H1 (cell line): ENCODE data around the gene ZNF70.

Source experiments
- CHD1 ChIP-seq: IDR thresholded peaks from 2 replicates; pipeline ENCODE4 v1.6.1; 2012; ENCODE audit warnings: low read depth, low read length, improper control_type of control experiment
- CREB1 ChIP-seq: IDR thresholded peaks from 2 replicates; pipeline ENCODE4 v1.6.1; 2012; ENCODE audit warnings: inconsistent platforms
- CTCF ChIP-seq, 3 experiments: IDR thresholded peaks; 1 replicate in 2 of 3; 2 replicates in 1 of 3; pipeline versions ENCODE4 v1.5.1 to v1.6.1; 2011; ENCODE audit warnings: low read length in 3 of 3, mild to moderate bottlenecking in 3 of 3, inconsistent platforms in 2 of 3, low read depth in 1 of 3, moderate library complexity in 1 of 3; ENCODE audit not compliant: insufficient read depth in 1 of 3; ENCODE audit errors: control extremely low read depth in 1 of 3
- E2F6 ChIP-seq: IDR thresholded peaks from 2 replicates; pipeline ENCODE4 v1.6.1; 2012; ENCODE audit warnings: inconsistent platforms
- EP300 ChIP-seq, 2 experiments: IDR thresholded peaks; 1 replicate in 1 of 2; 2 replicates in 1 of 2; pipeline ENCODE4 v1.6.1; 2011 to 2012; ENCODE audit warnings: low read depth in 2 of 2, low read length in 2 of 2, mild to moderate bottlenecking in 2 of 2, borderline replicate concordance in 1 of 2, inconsistent platforms in 1 of 2, moderate library complexity in 1 of 2
- EZH2 ChIP-seq: fragments of 200-600 bp; sonication (generic); IDR thresholded peaks from 2 replicates; pipeline ENCODE4 v1.7.1; 2012; ENCODE audit warnings: low read depth, mild to moderate bottlenecking, moderate library complexity, low read length, inconsistent platforms; ENCODE audit not compliant: severe bottlenecking
- GTF2F1 ChIP-seq: IDR thresholded peaks from 2 replicates; pipeline ENCODE4 v1.6.1; 2012; ENCODE audit warnings: low read depth, low read length, improper control_type of control experiment, borderline replicate concordance
- POLR2A ChIP-seq, 2 experiments: IDR thresholded peaks; 1 replicate in 1 of 2; 2 replicates in 1 of 2; pipeline ENCODE4 v1.6.1; 2011; ENCODE audit warnings: low read depth in 2 of 2, low read length in 2 of 2, mild to moderate bottlenecking in 2 of 2; ENCODE audit errors: control extremely low read depth in 1 of 2
- RFX5 ChIP-seq: IDR thresholded peaks from 2 replicates; pipeline ENCODE4 v1.6.1; 2011; ENCODE audit warnings: low read depth, low read length, improper control_type of control experiment, borderline replicate concordance
- YY1 ChIP-seq: IDR thresholded peaks from 2 replicates; pipeline ENCODE4 v1.6.1; 2011; ENCODE audit warnings: low read depth, mild to moderate bottlenecking, low read length
- ZNF274 ChIP-seq: IDR thresholded peaks from 2 replicates; pipeline ENCODE4 v1.7.0; 2012; ENCODE audit warnings: low read length, borderline replicate concordance; ENCODE audit errors: extremely low read depth

- TF ChIP-seq ZNF274 (no peak), CTCF (IDR thresholded peaks at IDR 0.05; ENCODE audit: control extremely low read depth in 1 of 3, insufficient read depth in 1 of 3, low read depth in 1 of 3, low read length in 3 of 3) (no peak), EZH2 (peak; percentile 31), E2F6 (peak; percentile 41; the same call in 1 of the 2 replicates), POLR2A (IDR thresholded peaks at IDR 0.05; ENCODE audit: control extremely low read depth in 1 of 2, low read depth in 2 of 2, low read length in 2 of 2) (no peak), RFX5 (no peak), EP300 (IDR thresholded peaks at IDR 0.05; ENCODE audit: borderline replicate concordance in 1 of 2, low read depth in 2 of 2, low read length in 2 of 2) (no peak), GTF2F1 (no peak), YY1 (no peak), CHD1 (no peak), CREB1 (no peak)
Observed at GRCh38 chr22:23772649-23773473, 21.9 kb upstream of the ZNF70 start, which contains the start of gene MMP11.
